Esophagus muscularis mucosa (tissue), 4 donors: ENCODE results near the gene FURIN. TPM values are rescaled to one million over a fixed set of nuclear protein-coding genes. Genes with fewer than 3 reads are reported as not detected.

Experiments used
- DNase-seq: peaks from one replicate; pipeline ENCODE4 v3.0.0-alpha.2; 2017; ENCODE audit errors: extremely low spot score
- H3K27ac ChIP-seq, 4 donors: fragments of 200-600 bp; sonication (generic); replicated peaks in 1 of 4; 1 replicate in 3 of 4; 2 replicates in 1 of 4; pipeline ENCODE4 v1.5.1; 2016 to 2019; ENCODE audit warnings: mild to moderate bottlenecking in 1 of 4
- H3K27me3 ChIP-seq, 4 donors: fragments of 200-600 bp; sonication (generic); one replicate each; pipeline versions ENCODE4 v1.5.1 to v1.6.0; 2016 to 2019
- H3K36me3 ChIP-seq, 4 donors: fragments of 200-600 bp; sonication (generic); one replicate each; pipeline ENCODE4 v1.5.1; 2016 to 2019
- H3K4me1 ChIP-seq, 4 donors: fragments of 200-600 bp; sonication (generic); one replicate each; pipeline ENCODE4 v1.5.1; 2016 to 2019
- H3K4me3 ChIP-seq, 4 donors: fragments of 200-600 bp; sonication (generic); 1 replicate in 2 of 4; 2 replicates in 2 of 4; pipeline ENCODE4 v1.5.1; 2016 to 2019; ENCODE audit warnings: mild to moderate bottlenecking in 4 of 4, moderate library complexity in 1 of 4
- H3K9me3 ChIP-seq, 4 donors: fragments of 200-600 bp; sonication (generic); 1 replicate in 3 of 4; 2 replicates in 1 of 4; pipeline ENCODE4 v1.5.1; 2016 to 2019
- CTCF ChIP-seq, 3 experiments: fragments of 200-600 bp in 2 of 3; fragments of 450-650 bp in 1 of 3; sonication (generic) in 2 of 3; IDR thresholded peaks; one replicate each; pipeline ENCODE4 v1.5.1; 2017 to 2019; ENCODE audit warnings: antibody characterized with exemption in 3 of 3, mild to moderate bottlenecking in 2 of 3, moderate library complexity in 1 of 3
- EP300 ChIP-seq: sonication (generic); formaldehyde crosslinking; IDR thresholded peaks from one replicate; pipeline ENCODE4 v1.6.1; 2017; ENCODE audit warnings: antibody characterized with exemption
- POLR2A ChIP-seq: fragments of 450-650 bp; IDR thresholded peaks from one replicate; pipeline ENCODE4 v1.6.1; 2017; ENCODE audit warnings: antibody characterized with exemption, moderate library complexity, mild to moderate bottlenecking, low read depth
- POLR2AphosphoS5 ChIP-seq, 2 donors: sonication (generic); formaldehyde crosslinking; IDR thresholded peaks; one replicate each; pipeline ENCODE4 v1.6.1; 2017; ENCODE audit warnings: antibody characterized with exemption in 2 of 2
- WGBS: methylation state at CpG from one replicate; pipeline ENCODE4 v1.1.5; 2018; 5-methylcytosine and 5-hydroxymethylcytosine counted together
- intact Hi-C: fragments of 100-400 bp; cut with DNase I; formaldehyde crosslinking; loops from one replicate; pipeline ENCODE4 v1.15.1; 2023
- total RNA-seq, 4 donors: library from RNA; depleted of rRNA; stranded (reverse); fragments of >200 nt; gene quantifications; one replicate each; pipeline versions ENCODE4 v1.1.0 to v1.2.1, GENCODE V29; 2016

FURIN gene
- total RNA-seq, 4 donors from 2014 or later: 39.0 to 84.0 (median 80.3) TPM

- 90% methylated on average over 9 of the region's 14 CpGs for WGBS
- TF ChIP-seq POLR2AphosphoS5 (IDR thresholded peaks at IDR 0.05) (no peak), EP300 (no peak), CTCF (IDR thresholded peaks at IDR 0.05) (no peak), POLR2A (no peak)
- no peaks in the 10 kb centered on the region for H3K9me3 ChIP-seq
These were observed 9.6 kb downstream of the FURIN start for GRCh38 chr15:90877996-90878395.

DNA sequence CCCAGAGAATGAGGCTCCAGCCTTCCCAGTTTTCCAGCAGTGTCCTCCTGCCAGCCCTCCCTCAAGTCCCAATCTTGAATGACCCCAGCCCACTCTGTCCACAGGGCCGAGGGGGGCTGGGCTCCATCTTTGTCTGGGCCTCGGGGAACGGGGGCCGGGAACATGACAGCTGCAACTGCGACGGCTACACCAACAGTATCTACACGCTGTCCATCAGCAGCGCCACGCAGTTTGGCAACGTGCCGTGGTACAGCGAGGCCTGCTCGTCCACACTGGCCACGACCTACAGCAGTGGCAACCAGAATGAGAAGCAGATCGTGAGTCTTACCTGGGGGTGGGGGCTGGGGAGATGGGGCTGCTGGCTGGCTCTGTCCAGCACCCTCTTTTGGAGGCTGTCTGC is 10.3 kb downstream of the FURIN start:
- Histone ChIP-seq H3K27ac (no peak overlapping the region), H3K4me1 (peaks cover 19 to 30% (median 22%) of the 10 kb centered on the region in 4 donors), H3K4me3 (no peak overlapping the region), H3K36me3 (peaks cover 51 to 78% (median 75%) of the 10 kb centered on the region in 4 donors), H3K9me3 (no peaks in the 10 kb centered on the region), H3K27me3 (no peaks in the 10 kb centered on the region)
- TF ChIP-seq CTCF (IDR thresholded peaks at IDR 0.05) (no peak), POLR2A (no peak), POLR2AphosphoS5 (IDR thresholded peaks at IDR 0.05) (no peak), EP300 (no peak)
- no peak for DNase-seq
- intact Hi-C loops: no loop called here
- WGBS: 92% methylated on average over 15 of the region's 15 CpGs

More at GRCh38 chr15:90877996-90878395, 9.6 kb downstream of the FURIN start:
- intact Hi-C loops: no loop called here
- no peak overlapping the region for H3K27ac ChIP-seq
- H3K4me3 ChIP-seq: no peak overlapping the region
- no peak for DNase-seq
- no peaks in the 10 kb centered on the region for H3K27me3 ChIP-seq
- H3K4me1 ChIP-seq: peaks cover 19 to 30% (median 22%) of the 10 kb centered on the region in 4 donors
- H3K36me3 ChIP-seq: peaks cover 51 to 78% (median 75%) of the 10 kb centered on the region in 4 donors

DNA sequence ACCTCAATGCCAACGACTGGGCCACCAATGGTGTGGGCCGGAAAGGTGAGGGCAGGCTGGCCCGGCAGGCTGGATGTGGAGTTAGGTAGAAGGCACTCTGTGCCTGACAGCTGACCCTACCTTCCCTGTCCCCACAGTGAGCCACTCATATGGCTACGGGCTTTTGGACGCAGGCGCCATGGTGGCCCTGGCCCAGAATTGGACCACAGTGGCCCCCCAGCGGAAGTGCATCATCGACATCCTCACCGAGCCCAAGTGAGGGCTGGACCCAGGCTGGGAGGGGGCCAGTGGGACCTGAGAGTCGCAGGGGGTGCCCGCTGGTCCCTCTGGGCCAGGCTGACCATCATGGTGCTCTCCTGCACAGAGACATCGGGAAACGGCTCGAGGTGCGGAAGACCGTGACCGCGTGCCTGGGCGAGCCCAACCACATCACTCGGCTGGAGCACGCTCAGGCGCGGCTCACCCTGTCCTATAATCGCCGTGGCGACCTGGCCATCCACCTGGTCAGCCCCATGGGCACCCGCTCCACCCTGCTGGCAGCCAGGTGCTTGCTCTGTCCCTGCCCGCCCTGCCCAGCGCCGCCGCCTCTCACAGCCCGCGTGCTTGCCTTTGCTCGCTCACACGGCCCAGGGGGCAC is 11.5 kb downstream of the FURIN start:
- peaks cover 15 to 32% (median 25%) of the 10 kb centered on the region in 4 donors for H3K4me1 ChIP-seq
- intact Hi-C loops: no loop called here
- no peak overlapping the region for H3K4me3 ChIP-seq
- H3K9me3 ChIP-seq: no peaks in the 10 kb centered on the region
- WGBS: 91% methylated on average over 14 of the region's 35 CpGs
- no peak for TF ChIP-seq EP300
- TF ChIP-seq POLR2AphosphoS5 (IDR thresholded peaks at IDR 0.05): no peak
- no peak for TF ChIP-seq CTCF (IDR thresholded peaks at IDR 0.05)
- TF ChIP-seq POLR2A: no peak
- H3K27ac ChIP-seq: no peak overlapping the region
- no peaks in the 10 kb centered on the region for H3K27me3 ChIP-seq
- peaks cover 51 to 78% (median 75%) of the 10 kb centered on the region in 4 donors for H3K36me3 ChIP-seq
- DNase-seq: no peak

- Histone ChIP-seq H3K27ac (no peak overlapping the region), H3K4me3 (no peak overlapping the region), H3K36me3 (peaks cover 50 to 72% (median 71%) of the 10 kb centered on the region in 4 donors), H3K4me1 (peaks cover 15 to 34% (median 32%) of the 10 kb centered on the region in 4 donors), H3K27me3 (no peaks in the 10 kb centered on the region), H3K9me3 (no peaks in the 10 kb centered on the region)
- intact Hi-C loops: no loop called here
- 77% methylated on average over 9 of the region's 16 CpGs for WGBS
- TF ChIP-seq CTCF (IDR thresholded peaks at IDR 0.05) (no peak), EP300 (no peak), POLR2A (no peak), POLR2AphosphoS5 (IDR thresholded peaks at IDR 0.05) (no peak)
- no peak for DNase-seq
These were observed 12.2 kb downstream of the FURIN start for GRCh38 chr15:90880381-90881145.
